ENCODE data around the gene PAFAH1B2.

PAFAH1B2 gene

DNA sequence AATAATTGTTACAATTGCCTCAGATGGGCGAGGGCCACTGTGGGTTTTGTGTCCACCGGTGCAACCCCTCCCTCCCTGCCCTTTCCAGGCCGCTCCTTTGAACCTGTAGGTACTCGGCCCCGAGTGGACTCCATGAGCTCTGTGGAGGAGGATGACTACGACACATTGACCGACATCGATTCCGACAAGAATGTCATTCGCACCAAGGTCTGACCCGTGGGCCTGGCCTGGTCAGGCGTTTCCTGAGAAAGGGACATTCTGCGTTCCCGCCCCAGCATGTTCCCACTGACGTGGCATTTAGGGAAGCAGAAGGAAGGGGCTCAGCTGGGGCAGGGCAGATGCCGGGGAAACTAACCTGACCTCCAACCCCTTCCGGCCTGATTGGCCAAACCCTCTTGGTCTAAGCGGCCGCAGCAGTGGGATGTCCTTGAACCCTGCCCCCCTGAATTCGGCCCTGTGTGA lies 44.6 kb downstream of the PAFAH1B2 start:
- DNase-seq (ENCODE audit: low read depth in 2 of 2) = no peak

DNA sequence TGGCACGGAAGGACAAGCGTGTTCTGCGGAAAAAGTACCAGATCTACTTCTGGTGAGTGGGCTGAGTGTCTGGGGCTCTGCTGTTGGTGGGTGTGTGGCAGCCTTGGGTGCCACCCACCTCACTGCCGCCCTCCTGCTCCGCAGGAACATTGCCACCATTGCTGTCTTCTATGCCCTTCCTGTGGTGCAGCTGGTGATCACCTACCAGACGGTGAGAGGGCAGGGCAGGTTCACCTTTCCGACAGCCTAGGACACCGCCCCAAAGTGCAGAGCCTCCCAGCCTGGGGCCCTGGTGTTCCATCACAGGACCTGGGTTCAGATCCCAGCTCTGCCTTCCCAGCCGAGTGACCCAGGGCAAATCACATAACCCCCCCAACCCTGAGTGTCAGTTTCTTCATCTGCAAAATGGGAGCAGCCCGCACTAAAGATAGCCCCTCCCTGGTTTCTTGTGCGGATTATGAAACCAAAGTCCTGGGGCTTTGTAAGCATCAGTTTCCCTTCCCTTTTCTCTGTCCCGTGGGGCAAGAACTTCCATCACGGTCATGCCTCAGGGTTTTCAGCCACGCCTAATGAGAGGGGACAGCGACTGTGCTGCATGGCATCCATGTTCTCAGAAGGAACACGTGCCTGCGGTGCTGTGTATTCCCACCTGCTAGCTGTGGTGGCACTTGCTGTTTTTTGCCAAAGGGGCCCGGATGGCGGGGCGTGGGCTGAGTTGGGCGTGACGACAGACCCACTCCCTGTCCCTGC lies 45.3 kb downstream of the PAFAH1B2 start:
- DNase-seq (ENCODE audit: low read depth in 2 of 2) = no peak

GRCh38 chr11:117189941-117190544 lies 46.0 kb downstream of the PAFAH1B2 start:
- no peak for DNase-seq (ENCODE audit: low read depth in 2 of 2)

DNA sequence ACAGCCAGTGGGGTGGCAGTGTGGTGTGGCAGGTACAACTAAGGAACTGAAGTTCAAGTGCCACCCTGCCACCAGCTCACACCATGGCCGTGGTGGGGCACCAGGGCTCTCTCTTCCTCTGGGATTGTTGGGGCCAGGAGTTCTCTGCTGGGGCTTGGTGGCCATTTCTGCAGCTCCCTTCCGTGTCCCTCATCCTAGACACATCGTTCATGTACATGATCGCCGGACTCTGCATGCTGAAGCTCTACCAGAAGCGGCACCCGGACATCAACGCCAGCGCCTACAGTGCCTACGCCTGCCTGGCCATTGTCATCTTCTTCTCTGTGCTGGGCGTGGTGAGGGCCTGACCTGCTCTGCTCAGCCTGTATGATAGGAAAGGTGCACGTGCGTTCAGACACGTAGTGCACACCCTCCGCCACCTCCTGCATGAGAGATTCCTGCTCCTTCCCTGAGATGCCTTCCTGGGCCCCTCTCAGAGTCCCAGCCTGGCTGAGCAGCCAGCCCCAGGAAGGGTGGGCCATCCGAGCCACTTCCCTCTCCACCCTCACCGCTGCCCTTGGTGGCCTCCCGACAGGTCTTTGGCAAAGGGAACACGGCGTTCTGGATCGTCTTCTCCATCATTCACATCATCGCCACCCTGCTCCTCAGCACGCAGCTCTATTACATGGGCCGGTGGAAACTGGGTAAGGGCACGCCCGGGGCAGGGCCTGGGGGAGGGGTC lies 47.8 kb downstream of the PAFAH1B2 start:
- DNase-seq (ENCODE audit: low read depth in 2 of 2) = no peak

DNA sequence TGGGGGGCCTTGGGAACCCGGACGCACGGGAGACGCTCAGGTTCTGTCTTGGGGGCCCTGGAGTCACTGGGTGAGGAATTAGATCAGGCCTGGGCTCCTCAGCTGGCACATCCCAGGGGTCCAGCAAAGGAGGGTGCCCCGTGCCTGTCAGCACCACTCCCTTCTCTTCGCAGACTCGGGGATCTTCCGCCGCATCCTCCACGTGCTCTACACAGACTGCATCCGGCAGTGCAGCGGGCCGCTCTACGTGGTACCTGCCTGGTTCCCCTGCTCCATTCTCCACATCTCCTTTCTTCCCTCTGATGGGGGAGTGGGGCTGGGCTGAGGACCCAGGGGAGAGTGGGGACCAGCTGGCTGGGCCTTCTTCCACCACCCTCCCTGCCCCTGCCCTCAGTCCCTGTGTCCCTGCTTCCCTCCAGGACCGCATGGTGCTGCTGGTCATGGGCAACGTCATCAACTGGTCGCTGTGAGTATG lies 48.4 kb downstream of the PAFAH1B2 start:
- no peak for DNase-seq (ENCODE audit: low read depth in 2 of 2)

GRCh38 chr11:117193130-117194020 lies 49.3 kb downstream of the PAFAH1B2 start:
- no peak for DNase-seq (ENCODE audit: low read depth in 2 of 2)

- no peak for DNase-seq (ENCODE audit: low read depth in 2 of 2)
These were observed 50.2 kb downstream of the PAFAH1B2 start for GRCh38 chr11:117194267-117194666.

GRCh38 chr11:117195258-117195657 lies 51.2 kb downstream of the PAFAH1B2 start:
- no peak for DNase-seq (ENCODE audit: low read depth in 2 of 2)

DNA sequence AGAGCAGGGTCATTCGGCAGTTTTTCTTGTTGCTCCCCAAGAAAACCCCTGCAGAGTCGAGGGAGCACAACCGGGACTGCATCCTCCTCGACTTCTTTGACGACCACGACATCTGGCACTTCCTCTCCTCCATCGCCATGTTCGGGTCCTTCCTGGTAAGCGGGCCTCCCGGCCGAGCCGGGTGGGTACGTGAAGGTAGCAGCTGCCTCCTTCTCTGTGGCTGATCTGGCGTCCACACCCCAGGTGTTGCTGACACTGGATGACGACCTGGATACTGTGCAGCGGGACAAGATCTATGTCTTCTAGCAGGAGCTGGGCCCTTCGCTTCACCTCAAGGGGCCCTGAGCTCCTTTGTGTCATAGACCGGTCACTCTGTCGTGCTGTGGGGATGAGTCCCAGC lies 51.7 kb downstream of the PAFAH1B2 start:
- no peak for DNase-seq (ENCODE audit: low read depth in 2 of 2)

- no peak for DNase-seq (ENCODE audit: low read depth in 2 of 2)
These were observed 52.9 kb downstream of the PAFAH1B2 start for GRCh38 chr11:117197006-117197405.

- DNase-seq (ENCODE audit: low read depth in 2 of 2) = no peak
These were observed 53.7 kb downstream of the PAFAH1B2 start for GRCh38 chr11:117197516-117198456.

GRCh38 chr11:117198613-117199012 lies 54.5 kb downstream of the PAFAH1B2 start:
- no peak for DNase-seq (ENCODE audit: low read depth in 2 of 2)

DNA sequence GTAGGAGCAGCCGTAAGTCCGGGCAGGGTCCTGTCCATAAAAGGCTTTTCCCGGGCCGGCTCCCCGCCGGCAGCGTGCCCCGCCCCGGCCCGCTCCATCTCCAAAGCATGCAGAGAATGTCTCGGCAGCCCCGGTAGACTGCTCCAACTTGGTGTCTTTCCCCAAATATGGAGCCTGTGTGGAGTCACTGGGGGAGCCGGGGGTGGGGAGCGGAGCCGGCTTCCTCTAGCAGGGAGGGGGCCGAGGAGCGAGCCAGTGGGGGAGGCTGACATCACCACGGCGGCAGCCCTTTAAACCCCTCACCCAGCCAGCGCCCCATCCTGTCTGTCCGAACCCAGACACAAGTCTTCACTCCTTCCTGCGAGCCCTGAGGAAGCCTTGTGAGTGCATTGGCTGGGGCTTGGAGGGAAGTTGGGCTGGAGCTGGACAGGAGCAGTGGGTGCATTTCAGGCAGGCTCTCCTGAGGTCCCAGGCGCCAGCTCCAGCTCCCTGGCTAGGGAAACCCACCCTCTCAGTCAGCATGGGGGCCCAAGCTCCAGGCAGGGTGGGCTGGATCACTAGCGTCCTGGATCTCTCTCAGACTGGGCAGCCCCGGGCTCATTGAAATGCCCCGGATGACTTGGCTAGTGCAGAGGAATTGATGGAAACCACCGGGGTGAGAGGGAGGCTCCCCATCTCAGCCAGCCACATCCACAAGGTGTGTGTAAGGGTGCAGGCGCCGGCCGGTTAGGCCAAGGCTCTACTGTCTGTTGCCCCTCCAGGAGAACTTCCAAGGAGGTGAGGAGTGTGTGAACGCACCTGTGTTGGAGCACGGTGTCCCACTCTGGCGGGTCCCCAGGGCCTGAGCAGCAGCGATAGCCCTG lies 55.2 kb downstream of the PAFAH1B2 start, which contains the start of gene TAGLN:
TSS of gene TAGLN (plus strand) at position 318 of the 863 bp plus-strand sequence. CDS start 3,644 bp downstream, outside the sequence.
- DNase-seq (ENCODE audit: low read depth in 2 of 2) = no peak

DNA sequence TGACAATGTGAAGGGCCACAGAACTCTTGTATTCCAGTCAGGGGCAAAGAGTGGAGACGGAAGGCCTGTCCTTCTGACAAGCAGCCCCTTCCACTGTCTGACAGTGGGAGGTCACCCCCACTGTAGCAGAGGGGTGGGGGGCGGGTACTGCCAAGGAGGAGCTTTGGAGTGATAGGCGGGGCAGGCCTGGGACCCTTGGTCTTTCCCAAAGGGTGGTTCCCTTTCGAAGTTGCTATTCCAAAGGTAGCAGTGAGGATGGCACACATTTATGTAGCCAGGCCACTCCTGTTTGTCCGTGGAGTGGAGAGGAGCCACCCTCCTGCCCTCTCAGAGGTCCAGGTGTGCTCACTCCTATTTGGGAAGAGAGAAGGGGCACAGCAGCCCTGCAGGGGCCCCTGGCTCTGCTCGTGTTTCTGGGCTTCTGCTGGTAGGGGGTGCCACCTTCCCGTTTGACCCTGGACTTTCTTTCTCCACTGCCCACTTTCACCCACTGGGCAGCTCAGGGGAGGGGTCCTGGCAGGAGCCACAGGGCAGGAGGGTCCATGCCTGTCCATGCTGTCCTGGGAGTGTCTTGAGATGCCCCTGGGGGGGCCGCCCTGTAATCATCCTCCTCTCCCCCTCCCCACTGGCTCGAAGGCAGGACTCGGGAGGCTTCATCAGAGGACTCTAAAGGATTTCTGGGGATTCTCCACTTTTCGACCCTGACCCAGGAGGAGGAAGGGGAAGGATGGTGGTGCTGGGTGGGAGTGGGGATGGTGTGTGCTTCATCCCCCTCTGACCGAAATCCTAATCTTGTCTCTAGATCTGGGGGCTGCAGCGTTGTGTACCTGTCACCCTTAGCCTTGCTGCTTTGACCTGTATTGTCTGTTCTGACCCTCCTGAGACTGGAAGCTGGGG lies 56.1 kb downstream of the PAFAH1B2 start:
- DNase-seq (ENCODE audit: low read depth in 2 of 2) = no peak

DNA sequence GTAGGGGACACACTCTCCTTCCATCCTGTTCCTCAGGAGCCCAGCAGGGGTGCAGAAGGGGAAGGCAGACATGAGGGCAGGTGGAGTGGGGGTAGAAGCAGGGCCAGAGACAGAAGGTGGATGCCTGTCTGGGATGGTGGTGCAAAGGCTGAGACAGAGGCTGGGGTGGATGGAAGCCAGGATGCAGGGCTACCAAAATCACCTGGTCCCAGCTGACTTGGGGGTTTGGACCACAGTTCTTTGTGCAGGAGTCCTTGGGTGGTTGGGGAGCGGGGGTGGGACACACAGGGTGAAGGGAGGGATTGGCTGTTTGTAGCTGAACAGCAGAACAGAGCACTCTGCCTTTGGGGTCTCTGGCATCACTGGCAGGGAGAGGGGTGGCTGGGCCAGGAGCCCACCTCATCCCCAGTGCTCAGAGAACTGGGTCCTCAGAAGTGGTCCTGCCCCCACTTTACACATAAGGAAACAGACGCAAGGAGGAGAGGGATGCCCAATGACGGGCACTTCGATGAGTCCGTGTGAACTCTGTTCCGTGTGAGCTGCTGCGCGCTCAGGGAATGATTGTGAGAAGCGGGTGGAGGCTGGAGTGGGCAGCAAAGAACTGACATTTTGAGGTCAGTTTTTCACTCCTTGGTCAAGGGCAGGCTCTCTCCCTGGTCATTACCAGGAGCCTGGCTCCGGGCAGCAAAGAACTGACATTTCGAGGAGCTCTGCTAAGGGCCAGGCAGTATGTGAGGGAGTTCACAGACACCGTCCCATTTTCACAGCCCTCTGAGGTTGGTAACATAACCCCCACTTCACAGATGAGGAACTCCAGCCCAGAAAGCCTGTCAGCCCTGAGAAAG lies 56.9 kb downstream of the PAFAH1B2 start:
- DNase-seq (ENCODE audit: low read depth in 2 of 2) = no peak

DNA sequence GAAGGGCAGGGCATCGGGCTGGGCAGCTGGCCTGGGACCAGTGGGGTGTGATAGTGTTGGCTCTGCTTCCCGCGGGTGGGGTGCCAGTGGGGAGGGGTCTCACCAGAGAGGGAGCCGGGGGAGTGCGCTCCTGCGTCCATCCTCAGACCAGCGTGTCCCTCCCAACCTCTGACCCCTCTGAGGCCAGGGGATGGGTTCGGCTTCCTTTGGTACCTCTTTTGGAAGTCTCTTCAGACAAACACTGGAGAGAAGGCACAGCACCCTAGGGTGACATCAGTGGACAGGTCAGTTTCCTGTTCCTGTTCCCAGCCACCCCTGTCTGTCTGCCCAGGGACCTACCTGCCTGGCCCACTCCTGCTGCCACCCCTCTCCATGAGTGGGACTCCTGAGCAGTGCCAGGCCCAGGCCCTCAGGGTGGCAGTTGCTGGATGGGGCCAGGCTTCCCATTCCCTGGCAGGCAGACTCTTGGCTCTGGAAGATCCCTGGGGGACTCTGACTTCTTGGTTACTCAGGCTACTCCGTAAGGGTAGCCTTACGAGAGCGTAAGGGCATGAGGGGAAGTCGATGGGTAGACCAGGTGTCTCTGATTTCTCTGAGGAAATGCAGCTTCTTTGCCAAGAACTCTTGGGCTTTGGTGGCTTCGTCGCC lies 57.7 kb downstream of the PAFAH1B2 start:
- DNase-seq (ENCODE audit: low read depth in 2 of 2) = no peak
